NAMALWA (cell line): Measurements from ENCODE around the gene HIRIP3.

Source experiments
- DNase-seq: peaks from one replicate; pipeline ENCODE4 v3.0.0-alpha.2; 2015; ENCODE audit warnings: low spot score

HIRIP3 gene

GRCh38 chr16:29983420-29984136, 11.8 kb downstream of the HIRIP3 start:
- no peak for DNase-seq

- DNase-seq: no peak
Measured at GRCh38 chr16:29982560-29983419, 12.6 kb downstream of the HIRIP3 start.

GRCh38 chr16:29978564-29979270, 16.7 kb downstream of the HIRIP3 start:
- no peak for DNase-seq

- no peak for DNase-seq
Measured at GRCh38 chr16:29978081-29978480, 17.3 kb downstream of the HIRIP3 start.

GRCh38 chr16:29977063-29977825, 18.2 kb downstream of the HIRIP3 start:
- no peak for DNase-seq

- no peak for DNase-seq
Measured at GRCh38 chr16:29975811-29976511, 19.5 kb downstream of the HIRIP3 start.

GRCh38 chr16:29975134-29975538, 20.3 kb downstream of the HIRIP3 start:
- DNase-seq: no peak

- DNase-seq: peak; percentile 42
Measured at GRCh38 chr16:29974291-29975133, 20.9 kb downstream of the HIRIP3 start.

GRCh38 chr16:29973384-29974246, 21.8 kb downstream of the HIRIP3 start, which contains the start of gene TAOK2:
Gene TAOK2 (plus strand): TSS chr16:29973868. CDS start chr16:29977773, 3,905 bp downstream.
- DNase-seq: peak; percentile 99

GRCh38 chr16:29972992-29973383, 22.4 kb downstream of the HIRIP3 start:
- DNase-seq: no peak

- no peak for DNase-seq
Measured at GRCh38 chr16:29972500-29972899, 22.9 kb downstream of the HIRIP3 start.

GRCh38 chr16:29971304-29971703, 24.1 kb downstream of the HIRIP3 start:
- DNase-seq: no peak

GRCh38 chr16:29968205-29968604, 27.2 kb downstream of the HIRIP3 start:
- no peak for DNase-seq

- DNase-seq: no peak
Measured at GRCh38 chr16:29963021-29963743, 32.2 kb downstream of the HIRIP3 start.

- DNase-seq: peak; percentile 37
Measured at GRCh38 chr16:29962344-29962994, 32.9 kb downstream of the HIRIP3 start.

- peak; percentile 94 for DNase-seq
Measured at GRCh38 chr16:29961479-29962343, 33.7 kb downstream of the HIRIP3 start, which contains the start of gene TMEM219. Gene TMEM219 (plus strand): TSS chr16:29962079. CDS start chr16:29963144, 1,065 bp downstream.

- no peak for DNase-seq
Measured at GRCh38 chr16:29961127-29961478, 34.3 kb downstream of the HIRIP3 start.
